Trophoblast cell (in vitro differentiated cells and primary cell): Measurements from ENCODE around the gene PGAP3.
A peak's percentile ranks its signal among the peaks of the same experiment; 100 is the strongest.
"Not testable (repeated sequence)": the region's sequence is repeated elsewhere in the genome, so short reads cannot be mapped to it uniquely, and the experiment has no call there.

Experiments
- DNase-seq, 2 donors: peaks; one replicate each; pipeline ENCODE4 v3.0.0-alpha.2; 2016
- H2AFZ ChIP-seq: 2 replicates; pipeline ENCODE4 v1.6.1; 2013; ENCODE audit warnings: low read length, moderate library complexity, mild to moderate bottlenecking; ENCODE audit not compliant: insufficient read depth, poor library complexity
- H2AK5ac ChIP-seq: 2 replicates; pipeline ENCODE4 v1.6.1; 2013; ENCODE audit warnings: mild to moderate bottlenecking, low read length
- H2BK120ac ChIP-seq: 2 replicates; pipeline ENCODE4 v1.6.1; 2013; ENCODE audit warnings: low read length, mild to moderate bottlenecking, moderate library complexity; ENCODE audit not compliant: insufficient read depth, poor library complexity
- H2BK12ac ChIP-seq: 2 replicates; pipeline ENCODE4 v1.6.1; 2013; ENCODE audit warnings: mild to moderate bottlenecking, low read length, moderate library complexity
- H2BK5ac ChIP-seq: 2 replicates; pipeline ENCODE4 v1.6.1; 2013; ENCODE audit warnings: low read length, low read depth, moderate library complexity, mild to moderate bottlenecking; ENCODE audit not compliant: poor library complexity
- H3K14ac ChIP-seq: 2 replicates; pipeline ENCODE4 v1.6.1; 2013; ENCODE audit warnings: mild to moderate bottlenecking, low read length
- H3K18ac ChIP-seq: 2 replicates; pipeline ENCODE4 v1.6.1; 2013; ENCODE audit warnings: mild to moderate bottlenecking, low read length
- H3K23ac ChIP-seq: 2 replicates; pipeline ENCODE4 v1.6.1; 2013; ENCODE audit warnings: low read length
- H3K27ac ChIP-seq: 2 replicates; pipeline ENCODE4 v1.5.1; 2013; ENCODE audit warnings: low read depth, mild to moderate bottlenecking, inconsistent platforms, low read length, moderate library complexity
- H3K27me3 ChIP-seq: 2 replicates; pipeline ENCODE4 v1.6.1; 2013; ENCODE audit warnings: inconsistent platforms, mild to moderate bottlenecking, low read length, moderate library complexity; ENCODE audit not compliant: insufficient read depth
- H3K36me3 ChIP-seq, 2 experiments: 1 replicate in 1 of 2; 2 replicates in 1 of 2; pipeline ENCODE4 v1.6.1; 2013; ENCODE audit warnings: low read length in 2 of 2, mild to moderate bottlenecking in 2 of 2, moderate library complexity in 1 of 2; ENCODE audit not compliant: insufficient read depth in 2 of 2, control insufficient read depth in 1 of 2
- H3K4ac ChIP-seq: 2 replicates; pipeline ENCODE4 v1.6.1; 2013; ENCODE audit warnings: low read depth, mild to moderate bottlenecking, low read length, moderate library complexity
- H3K4me1 ChIP-seq, 2 experiments: 1 replicate in 1 of 2; 2 replicates in 1 of 2; pipeline ENCODE4 v1.6.1; 2013; ENCODE audit warnings: low read length in 2 of 2, mild to moderate bottlenecking in 2 of 2, moderate library complexity in 1 of 2; ENCODE audit not compliant: insufficient read depth in 2 of 2, control insufficient read depth in 1 of 2
- H3K4me2 ChIP-seq: 2 replicates; pipeline ENCODE4 v1.6.1; 2013; ENCODE audit warnings: inconsistent platforms, mild to moderate bottlenecking, low read length, moderate library complexity
- H3K4me3 ChIP-seq: 2 replicates; pipeline ENCODE4 v1.5.1; 2013; ENCODE audit warnings: mild to moderate bottlenecking, low read depth, low read length, inconsistent platforms
- H3K79me1 ChIP-seq: one replicate; pipeline ENCODE4 v1.6.1; 2013; ENCODE audit warnings: low read length
- H3K79me2 ChIP-seq: 2 replicates; pipeline ENCODE4 v1.6.1; 2013; ENCODE audit warnings: low read length, mild to moderate bottlenecking; ENCODE audit not compliant: control insufficient read depth, insufficient read depth, poor library complexity
- H3K9ac ChIP-seq: 2 replicates; pipeline ENCODE4 v1.6.1; 2013; ENCODE audit warnings: mild to moderate bottlenecking, low read length
- H3K9me3 ChIP-seq: 2 replicates; pipeline ENCODE4 v1.6.1; 2013; ENCODE audit warnings: low read depth, mild to moderate bottlenecking, control low read depth, inconsistent platforms, low read length; ENCODE audit not compliant: insufficient read depth
- H4K12ac ChIP-seq: 2 replicates; pipeline ENCODE4 v1.6.1; 2013; ENCODE audit warnings: low read depth, mild to moderate bottlenecking, low read length, moderate library complexity
- H4K8ac ChIP-seq: 2 replicates; pipeline ENCODE4 v1.6.1; 2013; ENCODE audit warnings: low read depth, mild to moderate bottlenecking, low read length, moderate library complexity
- H4K91ac ChIP-seq: one replicate; pipeline ENCODE4 v1.6.1; 2013; ENCODE audit warnings: low read depth, mild to moderate bottlenecking, low read length, moderate library complexity
- WGBS: extraction: QIAGEN DNeasy Blood & Tissue Kit; methylation state at CpG from one replicate; pipeline ENCODE4 v1.1.7; 2013; ENCODE audit warnings: missing lambda C conversion rate; ENCODE audit not compliant: insufficient read length, insufficient coverage; ENCODE audit errors: extremely low coverage; 5-methylcytosine and 5-hydroxymethylcytosine counted together

PGAP3 gene

GRCh38 chr17:39711851-39712250 lies 24.0 kb upstream of the PGAP3 start:
- Histone ChIP-seq H3K14ac (no peak overlapping the region), H2AK5ac (no peak overlapping the region), H3K27ac (no peak overlapping the region), H2AFZ (no peak overlapping the region), H3K4me3 (no peak overlapping the region), H3K4me2 (no peak overlapping the region), H4K12ac (no peak overlapping the region), H3K23ac (no peak overlapping the region), H3K36me3 (peaks cover 68 to 69% of the 10 kb centered on the region in 2 experiments), H3K79me1 (no peaks in the 10 kb centered on the region), H4K8ac (no peak overlapping the region), H3K27me3 (no peaks in the 10 kb centered on the region), H4K91ac (no peak overlapping the region), H3K18ac (no peak overlapping the region), H3K4ac (no peak overlapping the region), H3K9me3 (peaks cover 2% of the 10 kb centered on the region), H2BK5ac (no peak overlapping the region), H3K79me2 (no peaks in the 10 kb centered on the region), H3K4me1 (no peaks in the 10 kb centered on the region), H3K9ac (no peak overlapping the region), H2BK120ac (no peak overlapping the region), H2BK12ac (no peak overlapping the region)
- DNase-seq: no peak
- WGBS: no CpG with 5 or more reads among the region's 10 CpGs

GRCh38 chr17:39711071-39711470 lies 23.2 kb upstream of the PGAP3 start:
- H4K12ac ChIP-seq, H2AK5ac ChIP-seq, H3K27me3 ChIP-seq, H3K14ac ChIP-seq, H3K18ac ChIP-seq, H4K91ac ChIP-seq, H3K4me2 ChIP-seq, H2BK120ac ChIP-seq, H3K4me3 ChIP-seq, H3K4me1 ChIP-seq, H3K27ac ChIP-seq, H3K79me2 ChIP-seq, H3K4ac ChIP-seq, H3K9ac ChIP-seq, H3K23ac ChIP-seq, H3K9me3 ChIP-seq, H3K79me1 ChIP-seq, H4K8ac ChIP-seq, H2BK5ac ChIP-seq, H2BK12ac ChIP-seq, H2AFZ ChIP-seq: not testable (repeated sequence)
- DNase-seq: peak in 1 of 2 donors; percentile 65
- WGBS: no CpG with 5 or more reads among the region's 11 CpGs
- peaks cover 61 to 62% of the 10 kb centered on the region in 2 experiments for H3K36me3 ChIP-seq

GRCh38 chr17:39709998-39710964 lies 22.4 kb upstream of the PGAP3 start:
- Histone ChIP-seq H2BK5ac (no peak overlapping the region), H3K79me1 (no peaks in the 10 kb centered on the region), H3K27ac (no peak overlapping the region), H2AFZ (no peak overlapping the region), H3K4me3 (no peak overlapping the region), H4K12ac (no peak overlapping the region), H2BK12ac (no peak overlapping the region), H3K9ac (no peak overlapping the region), H3K14ac (no peak overlapping the region), H3K27me3 (no peaks in the 10 kb centered on the region), H2AK5ac (no peak overlapping the region), H3K4ac (no peak overlapping the region), H3K23ac (no peak overlapping the region), H3K9me3 (peaks cover 5% of the 10 kb centered on the region), H4K91ac (no peak overlapping the region), H2BK120ac (no peak overlapping the region), H3K79me2 (no peaks in the 10 kb centered on the region), H3K36me3 (peaks cover 53 to 54% of the 10 kb centered on the region in 2 experiments), H3K4me1 (peaks cover 1 to 5% of the 10 kb centered on the region in 2 experiments), H3K4me2 (no peak overlapping the region), H4K8ac (no peak overlapping the region), H3K18ac (no peak overlapping the region)
- WGBS: no CpG with 5 or more reads among the region's 20 CpGs
- no peak for DNase-seq

GRCh38 chr17:39709319-39709997 lies 21.6 kb upstream of the PGAP3 start:
- Histone ChIP-seq H3K4me2 (no peak overlapping the region), H3K4me1 (peaks cover 3 to 12% of the 10 kb centered on the region in 2 experiments), H3K79me1 (no peaks in the 10 kb centered on the region), H3K4me3 (no peak overlapping the region), H3K14ac (no peak overlapping the region), H2BK5ac (no peak overlapping the region), H3K79me2 (no peaks in the 10 kb centered on the region), H2BK12ac (no peak overlapping the region), H4K8ac (no peak overlapping the region), H3K9ac (no peak overlapping the region), H4K91ac (no peak overlapping the region), H3K18ac (no peak overlapping the region), H4K12ac (no peak overlapping the region), H3K9me3 (peaks cover 5% of the 10 kb centered on the region), H2AK5ac (no peak overlapping the region), H3K27ac (no peak overlapping the region), H2BK120ac (no peak overlapping the region), H3K27me3 (no peaks in the 10 kb centered on the region), H3K23ac (no peak overlapping the region), H2AFZ (no peak overlapping the region), H3K4ac (no peak overlapping the region), H3K36me3 (peaks cover 49 to 51% of the 10 kb centered on the region in 2 experiments)
- no peak for DNase-seq
- no CpG with 5 or more reads among the region's 14 CpGs for WGBS
